ENCODE results near the gene VAV3. TPM values are rescaled to one million over a fixed set of nuclear protein-coding genes. Genes with fewer than 3 reads are reported as not detected.

Gene VAV3
- polyA plus RNA-seq, 1 of the 3 experiments (the other 2 are of a cell fraction) = not detected

GRCh38 chr1:107943694-107944093 lies 21.3 kb downstream of the VAV3 start:
- Histone ChIP-seq H3K36me3 (replicated peaks in 1 of 2; ENCODE audit: control insufficient read depth in 1 of 2, insufficient read depth in 2 of 2, low read length in 1 of 2) (no peaks in the 10 kb centered on the region), H3K9me3 (no peaks in the 10 kb centered on the region), H3K4me2 (no peak overlapping the region), H2AFZ (ENCODE audit: low read depth) (no peak overlapping the region), H3K79me2 (ENCODE audit: insufficient read depth) (no peaks in the 10 kb centered on the region), H3K27ac (ENCODE audit: low read depth in 2 of 2, low read length in 1 of 2) (no peak overlapping the region), H3K4me3 (ENCODE audit: low read depth in 2 of 2, low read length in 1 of 2) (no peak overlapping the region), H3K9me2 (no peaks in the 10 kb centered on the region), H3K27me3 (ENCODE audit: insufficient read depth) (no peaks in the 10 kb centered on the region), H4K20me1 (ENCODE audit: insufficient read depth) (no peaks in the 10 kb centered on the region), H3K4me1 (ENCODE audit: control insufficient read depth in 1 of 2, insufficient read depth in 2 of 2, low read depth in 1 of 2, low read length in 1 of 2) (peaks cover 0 to 2% of the 10 kb centered on the region in 2 experiments; a peak in 1 of 4 replicates), H3F3A (replicated peaks; ENCODE audit: insufficient read depth) (no peaks in the 10 kb centered on the region), H3K9ac (no peak overlapping the region)
- POLR2A ChIA-PET = no interaction called here
- TF ChIP-seq FOXJ3 (CRISPR knock-in tag; IDR thresholded peaks at IDR 0.05) = no peak
- TF ChIP-seq, protein P1, sequence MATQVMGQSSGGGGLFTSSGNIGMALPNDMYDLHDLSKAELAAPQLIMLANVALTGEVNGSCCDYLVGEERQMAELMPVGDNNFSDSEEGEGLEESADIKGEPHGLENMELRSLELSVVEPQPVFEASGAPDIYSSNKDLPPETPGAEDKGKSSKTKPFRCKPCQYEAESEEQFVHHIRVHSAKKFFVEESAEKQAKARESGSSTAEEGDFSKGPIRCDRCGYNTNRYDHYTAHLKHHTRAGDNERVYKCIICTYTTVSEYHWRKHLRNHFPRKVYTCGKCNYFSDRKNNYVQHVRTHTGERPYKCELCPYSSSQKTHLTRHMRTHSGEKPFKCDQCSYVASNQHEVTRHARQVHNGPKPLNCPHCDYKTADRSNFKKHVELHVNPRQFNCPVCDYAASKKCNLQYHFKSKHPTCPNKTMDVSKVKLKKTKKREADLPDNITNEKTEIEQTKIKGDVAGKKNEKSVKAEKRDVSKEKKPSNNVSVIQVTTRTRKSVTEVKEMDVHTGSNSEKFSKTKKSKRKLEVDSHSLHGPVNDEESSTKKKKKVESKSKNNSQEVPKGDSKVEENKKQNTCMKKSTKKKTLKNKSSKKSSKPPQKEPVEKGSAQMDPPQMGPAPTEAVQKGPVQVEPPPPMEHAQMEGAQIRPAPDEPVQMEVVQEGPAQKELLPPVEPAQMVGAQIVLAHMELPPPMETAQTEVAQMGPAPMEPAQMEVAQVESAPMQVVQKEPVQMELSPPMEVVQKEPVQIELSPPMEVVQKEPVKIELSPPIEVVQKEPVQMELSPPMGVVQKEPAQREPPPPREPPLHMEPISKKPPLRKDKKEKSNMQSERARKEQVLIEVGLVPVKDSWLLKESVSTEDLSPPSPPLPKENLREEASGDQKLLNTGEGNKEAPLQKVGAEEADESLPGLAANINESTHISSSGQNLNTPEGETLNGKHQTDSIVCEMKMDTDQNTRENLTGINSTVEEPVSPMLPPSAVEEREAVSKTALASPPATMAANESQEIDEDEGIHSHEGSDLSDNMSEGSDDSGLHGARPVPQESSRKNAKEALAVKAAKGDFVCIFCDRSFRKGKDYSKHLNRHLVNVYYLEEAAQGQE (IDR thresholded peaks at IDR 0.05; ENCODE audit: low read depth, low read length) = no peak
- TF ChIP-seq RCOR1 (IDR thresholded peaks at IDR 0.05; ENCODE audit: low read length) = no peak
- TF ChIP-seq, protein P2, sequence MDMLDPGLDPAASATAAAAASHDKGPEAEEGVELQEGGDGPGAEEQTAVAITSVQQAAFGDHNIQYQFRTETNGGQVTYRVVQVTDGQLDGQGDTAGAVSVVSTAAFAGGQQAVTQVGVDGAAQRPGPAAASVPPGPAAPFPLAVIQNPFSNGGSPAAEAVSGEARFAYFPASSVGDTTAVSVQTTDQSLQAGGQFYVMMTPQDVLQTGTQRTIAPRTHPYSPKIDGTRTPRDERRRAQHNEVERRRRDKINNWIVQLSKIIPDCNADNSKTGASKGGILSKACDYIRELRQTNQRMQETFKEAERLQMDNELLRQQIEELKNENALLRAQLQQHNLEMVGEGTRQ (IDR thresholded peaks at IDR 0.05; ENCODE audit: borderline replicate concordance, low read depth, low read length) = no peak
- TF ChIP-seq TAF1 (IDR thresholded peaks at IDR 0.05; ENCODE audit: borderline replicate concordance, low read depth, low read length) = no peak
- no peak for TF ChIP-seq GATA2 (CRISPR knock-in tag; IDR thresholded peaks at IDR 0.05)
- no peak for TF ChIP-seq TCF12 (IDR thresholded peaks at IDR 0.05)
- DNase-seq = no peak
- CTCF ChIA-PET = interaction anchor here (0.8 to 1.6 kb wide), 2 partner anchors 10 to 182 kb away, joined by 3 to 4 read pairs; no protein-coding TSS in a partner anchor
- WGBS (ENCODE audit: low lambda C conversion rate) = 59% methylated on average over 4 of the region's 4 CpGs

DNA sequence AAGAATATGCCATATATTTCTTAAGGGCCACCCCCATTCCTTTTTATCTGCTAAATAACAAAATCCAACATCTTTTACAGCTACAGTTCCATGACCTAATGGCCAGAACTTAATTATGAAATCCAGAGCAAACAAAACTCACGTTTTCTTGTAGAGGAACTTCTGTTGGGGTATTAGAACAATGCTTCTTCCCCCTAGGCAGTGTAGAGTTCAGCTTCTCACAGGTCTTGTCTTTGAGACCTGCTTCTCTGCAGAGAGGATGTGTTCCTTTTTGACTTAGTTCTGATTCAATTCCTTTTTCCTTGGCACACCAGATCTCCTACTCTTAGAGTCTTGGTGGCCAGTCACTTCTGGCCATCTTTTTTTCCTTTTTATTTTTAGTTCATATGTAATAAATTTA lies 22.2 kb downstream of the VAV3 start:
- 26% methylated on average over 1 of the region's 1 CpG for WGBS (ENCODE audit: low lambda C conversion rate)
- H3F3A ChIP-seq (replicated peaks; ENCODE audit: insufficient read depth) = no peaks in the 10 kb centered on the region
- TF ChIP-seq POLR2AphosphoS5 (IDR thresholded peaks at IDR 0.05; ENCODE audit: low read depth, low read length) (no peak), MXI1 (IDR thresholded peaks at IDR 0.05; ENCODE audit: low read depth, low read length) (no peak), TAF1 (IDR thresholded peaks at IDR 0.05; ENCODE audit: borderline replicate concordance, low read depth, low read length) (no peak), NFIC (IDR thresholded peaks at IDR 0.05; ENCODE audit: borderline replicate concordance) (no peak), FOXM1 (IDR thresholded peaks at IDR 0.05; ENCODE audit: low read depth) (no peak), YY1 (IDR thresholded peaks at IDR 0.05; ENCODE audit: low read depth) (no peak), RCOR1 (IDR thresholded peaks at IDR 0.05; ENCODE audit: low read length) (no peak), MEF2A (IDR thresholded peaks at IDR 0.05; ENCODE audit: borderline replicate concordance, low read depth) (no peak), TCF12 (IDR thresholded peaks at IDR 0.05) (no peak)
- TF ChIP-seq, protein P1 (IDR thresholded peaks at IDR 0.05; ENCODE audit: low read depth, low read length) = no peak
- TF ChIP-seq, protein P3, sequence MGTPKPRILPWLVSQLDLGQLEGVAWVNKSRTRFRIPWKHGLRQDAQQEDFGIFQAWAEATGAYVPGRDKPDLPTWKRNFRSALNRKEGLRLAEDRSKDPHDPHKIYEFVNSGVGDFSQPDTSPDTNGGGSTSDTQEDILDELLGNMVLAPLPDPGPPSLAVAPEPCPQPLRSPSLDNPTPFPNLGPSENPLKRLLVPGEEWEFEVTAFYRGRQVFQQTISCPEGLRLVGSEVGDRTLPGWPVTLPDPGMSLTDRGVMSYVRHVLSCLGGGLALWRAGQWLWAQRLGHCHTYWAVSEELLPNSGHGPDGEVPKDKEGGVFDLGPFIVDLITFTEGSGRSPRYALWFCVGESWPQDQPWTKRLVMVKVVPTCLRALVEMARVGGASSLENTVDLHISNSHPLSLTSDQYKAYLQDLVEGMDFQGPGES (IDR thresholded peaks at IDR 0.05; ENCODE audit: low read depth, low read length) = no peak

More for the DNA sequence above, 22.2 kb downstream of the VAV3 start:
- Histone ChIP-seq H3K27me3 (ENCODE audit: insufficient read depth) (no peaks in the 10 kb centered on the region), H3K4me1 (ENCODE audit: control insufficient read depth in 1 of 2, insufficient read depth in 2 of 2, low read depth in 1 of 2, low read length in 1 of 2) (peaks cover 0 to 2% of the 10 kb centered on the region in 2 experiments; a peak in 1 of 4 replicates), H3K4me2 (no peak overlapping the region), H3K4me3 (ENCODE audit: low read depth in 2 of 2, low read length in 1 of 2) (no peak overlapping the region), H3K9me3 (no peaks in the 10 kb centered on the region), H4K20me1 (ENCODE audit: insufficient read depth) (no peaks in the 10 kb centered on the region), H3K9ac (no peak overlapping the region), H3K36me3 (replicated peaks in 1 of 2; ENCODE audit: control insufficient read depth in 1 of 2, insufficient read depth in 2 of 2, low read length in 1 of 2) (no peaks in the 10 kb centered on the region), H2AFZ (ENCODE audit: low read depth) (no peak overlapping the region), H3K9me2 (no peaks in the 10 kb centered on the region), H3K79me2 (ENCODE audit: insufficient read depth) (no peaks in the 10 kb centered on the region), H3K27ac (ENCODE audit: low read depth in 2 of 2, low read length in 1 of 2) (no peak overlapping the region)
- POLR2A ChIA-PET = no interaction called here
- no peak for DNase-seq
- CTCF ChIA-PET = no interaction called here
